BLaER1 (cell line): ENCODE measurements around the gene EDC3.

Experiments
- H3K27ac ChIP-seq: shearing (Covaris generic); formaldehyde crosslinking; 2 replicates; pipeline ENCODE4 v1.8.1; 2022
- H3K27me3 ChIP-seq: shearing (Covaris generic); formaldehyde crosslinking; 2 replicates; pipeline ENCODE4 v1.8.1; 2022
- H3K36me3 ChIP-seq: shearing (Covaris generic); formaldehyde crosslinking; 2 replicates; pipeline ENCODE4 v1.8.1; 2022
- H3K4me1 ChIP-seq: shearing (Covaris generic); formaldehyde crosslinking; 2 replicates; pipeline ENCODE4 v1.8.1; 2022
- H3K4me2 ChIP-seq: shearing (Covaris generic); formaldehyde crosslinking; 2 replicates; pipeline ENCODE4 v1.8.1; 2022
- H3K4me3 ChIP-seq: shearing (Covaris generic); formaldehyde crosslinking; 2 replicates; pipeline ENCODE4 v1.8.1; 2022
- H3K9ac ChIP-seq: shearing (Covaris generic); formaldehyde crosslinking; 2 replicates; pipeline ENCODE4 v1.8.1; 2022
- H3K9me3 ChIP-seq: shearing (Covaris generic); formaldehyde crosslinking; 2 replicates; pipeline ENCODE4 v1.8.1; 2022
- H4K20me1 ChIP-seq: shearing (Covaris generic); formaldehyde crosslinking; 2 replicates; pipeline ENCODE4 v1.8.1; 2022
- Cebpa-rat ChIP-seq: shearing (Covaris generic); IDR thresholded peaks from 2 replicates; pipeline ENCODE4 v1.8.1; 2022

The EDC3 gene

GRCh38 chr15:74593122-74593521 is 102.7 kb downstream of the EDC3 start:
- Histone ChIP-seq H3K4me3 (no peak overlapping the region), H4K20me1 (no peaks in the 10 kb centered on the region), H3K4me1 (peaks cover 10% of the 10 kb centered on the region), H3K9ac (no peak overlapping the region), H3K4me2 (no peak overlapping the region), H3K27me3 (no peaks in the 10 kb centered on the region), H3K36me3 (peaks cover 59% of the 10 kb centered on the region), H3K9me3 (no peaks in the 10 kb centered on the region), H3K27ac (no peak overlapping the region)
- no peak for TF ChIP-seq Cebpa-rat

GRCh38 chr15:74592222-74592621 is 103.6 kb downstream of the EDC3 start:
- H3K36me3 ChIP-seq, result peaks cover 64% of the 10 kb centered on the region
- no peak overlapping the region for H3K4me2 ChIP-seq
- no peak overlapping the region for H3K9ac ChIP-seq
- no peaks in the 10 kb centered on the region for H3K27me3 ChIP-seq
- H3K4me3 ChIP-seq, result no peak overlapping the region
- TF ChIP-seq Cebpa-rat, result no peak
- H3K27ac ChIP-seq, result no peak overlapping the region
- 0 out of 2 replicates have a peak, but pooled peaks cover 5% of the 10 kb centered on the region for H3K4me1 ChIP-seq
- H4K20me1 ChIP-seq, result no peaks in the 10 kb centered on the region
- no peaks in the 10 kb centered on the region for H3K9me3 ChIP-seq

- TF ChIP-seq Cebpa-rat, result no peak
- H3K36me3 ChIP-seq, result peaks cover 66% of the 10 kb centered on the region
Observed at GRCh38 chr15:74589826-74590225, 106.0 kb downstream of the EDC3 start.

GRCh38 chr15:74585857-74586256 is 110.0 kb downstream of the EDC3 start:
- TF ChIP-seq Cebpa-rat, result no peak
- no peak overlapping the region for H3K27ac ChIP-seq

More at GRCh38 chr15:74589826-74590225, 106.0 kb downstream of the EDC3 start:
- no peaks in the 10 kb centered on the region for H3K9me3 ChIP-seq
- H3K27ac ChIP-seq, result no peak overlapping the region
- 0 out of 2 replicates have a peak, but pooled peaks cover 5% of the 10 kb centered on the region for H3K4me1 ChIP-seq
- H3K4me2 ChIP-seq, result no peak overlapping the region
- no peaks in the 10 kb centered on the region for H4K20me1 ChIP-seq
- no peaks in the 10 kb centered on the region for H3K27me3 ChIP-seq
- no peak overlapping the region for H3K4me3 ChIP-seq
- no peak overlapping the region for H3K9ac ChIP-seq

GRCh38 chr15:74585191-74585590 is 110.6 kb downstream of the EDC3 start:
- TF ChIP-seq Cebpa-rat, result no peak
- Histone ChIP-seq H4K20me1 (no peaks in the 10 kb centered on the region), H3K4me3 (no peak overlapping the region), H3K27ac (no peak overlapping the region), H3K27me3 (no peaks in the 10 kb centered on the region), H3K4me2 (no peak overlapping the region), H3K4me1 (0 out of 2 replicates have a peak, but pooled peaks cover 5% of the 10 kb centered on the region), H3K9me3 (no peaks in the 10 kb centered on the region), H3K9ac (no peak overlapping the region), H3K36me3 (peaks cover 35% of the 10 kb centered on the region)

More at GRCh38 chr15:74585857-74586256, 110.0 kb downstream of the EDC3 start:
- Histone ChIP-seq H4K20me1 (no peaks in the 10 kb centered on the region), H3K4me2 (no peak overlapping the region), H3K9me3 (no peaks in the 10 kb centered on the region), H3K36me3 (peaks cover 35% of the 10 kb centered on the region), H3K4me1 (0 out of 2 replicates have a peak, but pooled peaks cover 5% of the 10 kb centered on the region), H3K4me3 (no peak overlapping the region), H3K27me3 (no peaks in the 10 kb centered on the region), H3K9ac (no peak overlapping the region)

GRCh38 chr15:74584779-74585178 is 111.0 kb downstream of the EDC3 start:
- H3K4me2 ChIP-seq, result no peak overlapping the region
- H3K27ac ChIP-seq, result no peak overlapping the region
- H3K4me3 ChIP-seq, result no peak overlapping the region
- TF ChIP-seq Cebpa-rat, result no peak
- no peak overlapping the region for H3K9ac ChIP-seq
- no peaks in the 10 kb centered on the region for H4K20me1 ChIP-seq
- 0 out of 2 replicates have a peak, but pooled peaks cover 5% of the 10 kb centered on the region for H3K4me1 ChIP-seq
- no peaks in the 10 kb centered on the region for H3K27me3 ChIP-seq
- peaks cover 31% of the 10 kb centered on the region for H3K36me3 ChIP-seq
- H3K9me3 ChIP-seq, result no peaks in the 10 kb centered on the region

GRCh38 chr15:74584204-74584603 is 111.6 kb downstream of the EDC3 start:
- Histone ChIP-seq H3K4me3 (no peak overlapping the region), H3K4me2 (no peak overlapping the region), H3K9me3 (no peaks in the 10 kb centered on the region), H3K27me3 (no peaks in the 10 kb centered on the region), H3K9ac (no peak overlapping the region), H4K20me1 (no peaks in the 10 kb centered on the region), H3K4me1 (0 out of 2 replicates have a peak, but pooled peaks cover 5% of the 10 kb centered on the region), H3K27ac (no peak overlapping the region), H3K36me3 (peaks cover 30% of the 10 kb centered on the region; the same call in 1 of the 2 replicates)
- no peak for TF ChIP-seq Cebpa-rat
